T47D (cell line): ENCODE results near the gene FUCA1.

Source experiments
- DNase-seq, 2 experiments: peaks; one replicate each; pipeline versions ENCODE4 v3.0.0 to v3.0.0-alpha.2; 2011 to 2012; ENCODE audit warnings: low read depth in 1 of 2, low spot score in 1 of 2
- JUND ChIP-seq: IDR thresholded peaks from 2 replicates; pipeline ENCODE4 v1.6.1; 2012; ENCODE audit warnings: low read depth
- in situ Hi-C: cut with HindIII; loops from 2 replicates; pipeline ENCODE4 v1.10.0; 2016; ENCODE audit warnings: low sequenced_read_pairs, low pct_unique_long_range_greater_than_20kb

Gene FUCA1

GRCh38 chr1:23867895-23868556 lies at the start of gene FUCA1:
Gene FUCA1 (minus strand): TSS chr1:23868290. CDS start chr1:23868286, 4 bp downstream.
- no peak for TF ChIP-seq JUND
- peak; percentile 90 to 93 for DNase-seq
- in situ Hi-C loops: no loop called here

DNA sequence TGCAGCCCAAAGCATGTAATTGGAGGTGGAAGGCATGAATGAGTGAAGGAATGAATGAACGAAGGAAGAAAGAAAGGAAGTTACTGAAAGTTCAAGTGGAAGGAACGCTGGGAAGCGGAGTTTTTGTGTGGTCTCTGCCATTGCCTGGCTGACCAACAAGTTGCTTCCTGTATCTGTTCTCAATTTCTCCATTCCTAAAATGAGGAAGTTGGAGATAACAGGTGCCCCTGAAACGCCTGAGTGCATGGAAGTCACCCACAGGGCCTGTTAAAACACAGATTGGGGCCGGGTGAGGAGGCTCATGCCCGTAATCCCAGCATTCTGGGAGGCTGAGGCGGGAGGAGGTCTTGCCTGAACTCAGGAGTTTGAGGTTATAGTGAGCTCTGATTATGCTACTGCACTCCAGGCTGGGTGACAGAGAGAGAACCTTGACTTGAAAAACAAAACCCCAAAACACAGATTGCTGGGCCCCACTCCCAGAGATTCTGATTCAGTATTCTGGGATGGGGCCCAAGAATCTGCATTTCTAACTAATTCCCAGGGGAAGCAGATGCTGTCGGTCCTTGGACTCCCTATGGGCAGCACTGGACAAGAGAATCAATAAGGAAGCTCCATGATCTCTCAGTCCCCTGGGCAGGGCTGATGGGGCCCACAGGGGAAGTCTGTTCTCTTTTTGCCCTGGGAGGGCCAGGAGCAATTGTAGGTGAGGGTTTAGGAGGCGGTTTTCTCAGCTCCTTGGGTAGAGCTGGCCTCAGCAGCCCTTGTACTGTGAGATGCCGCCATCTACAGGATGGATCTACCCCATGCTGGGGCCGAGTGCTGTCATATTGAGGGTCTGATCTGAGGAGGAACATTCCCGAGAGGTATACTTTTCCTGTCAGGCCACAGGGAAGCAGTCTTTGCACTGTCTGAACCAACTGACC lies 48.4 kb upstream of the FUCA1 start:
- no peak for TF ChIP-seq JUND
- DNase-seq: peak; percentile 69 to 83
- in situ Hi-C loops: no loop called here

GRCh38 chr1:23915466-23915865 lies 47.4 kb upstream of the FUCA1 start:
- in situ Hi-C loops: no loop called here
- no peak for DNase-seq

GRCh38 chr1:23914921-23915320 lies 46.8 kb upstream of the FUCA1 start:
- in situ Hi-C loops: no loop called here
- no peak for TF ChIP-seq JUND
- no peak for DNase-seq

More at GRCh38 chr1:23915466-23915865, 47.4 kb upstream of the FUCA1 start:
- no peak for TF ChIP-seq JUND

GRCh38 chr1:23913212-23913880 lies 45.3 kb upstream of the FUCA1 start, which contains the start of gene CNR2:
Gene CNR2 (minus strand): TSS chr1:23913362. CDS start chr1:23875617, 37,745 bp downstream.
- DNase-seq: peak in 1 of 2 experiments; percentile 31
- no peak for TF ChIP-seq JUND
- in situ Hi-C loops: no loop called here

- TF ChIP-seq JUND: no peak
- in situ Hi-C loops: no loop called here
- no peak for DNase-seq
Measured at GRCh38 chr1:23911921-23912320, 43.8 kb upstream of the FUCA1 start.

GRCh38 chr1:23910553-23911246 lies 42.6 kb upstream of the FUCA1 start:
- in situ Hi-C loops: no loop called here
- no peak for TF ChIP-seq JUND
- no peak for DNase-seq

DNA sequence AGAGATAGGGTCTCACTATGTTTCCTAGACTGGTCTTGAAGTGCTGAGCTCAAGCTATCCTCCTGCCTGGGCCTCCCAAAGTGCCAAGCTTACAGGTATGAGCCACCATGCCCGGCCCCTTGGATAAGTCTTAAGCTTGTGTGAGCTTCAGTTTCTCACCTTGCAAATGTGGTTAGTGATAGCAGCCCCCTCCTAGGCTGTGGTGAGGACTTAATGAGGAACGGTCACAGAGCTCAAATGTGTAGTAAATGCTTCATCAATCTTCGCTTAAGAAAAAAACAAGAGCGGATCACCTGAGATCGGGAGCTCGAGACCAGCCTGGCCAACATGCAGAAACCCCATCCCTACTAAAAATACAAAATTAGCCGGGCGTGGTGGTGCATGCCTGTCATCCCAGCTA lies 42.1 kb upstream of the FUCA1 start:
- no peak for TF ChIP-seq JUND
- in situ Hi-C loops: no loop called here

GRCh38 chr1:23909412-23909811 lies 41.3 kb upstream of the FUCA1 start:
- peak in 1 of 2 experiments; percentile 34 for DNase-seq
- in situ Hi-C loops: no loop called here
- TF ChIP-seq JUND: no peak

More for the DNA sequence above, 42.1 kb upstream of the FUCA1 start:
- DNase-seq: no peak

DNA sequence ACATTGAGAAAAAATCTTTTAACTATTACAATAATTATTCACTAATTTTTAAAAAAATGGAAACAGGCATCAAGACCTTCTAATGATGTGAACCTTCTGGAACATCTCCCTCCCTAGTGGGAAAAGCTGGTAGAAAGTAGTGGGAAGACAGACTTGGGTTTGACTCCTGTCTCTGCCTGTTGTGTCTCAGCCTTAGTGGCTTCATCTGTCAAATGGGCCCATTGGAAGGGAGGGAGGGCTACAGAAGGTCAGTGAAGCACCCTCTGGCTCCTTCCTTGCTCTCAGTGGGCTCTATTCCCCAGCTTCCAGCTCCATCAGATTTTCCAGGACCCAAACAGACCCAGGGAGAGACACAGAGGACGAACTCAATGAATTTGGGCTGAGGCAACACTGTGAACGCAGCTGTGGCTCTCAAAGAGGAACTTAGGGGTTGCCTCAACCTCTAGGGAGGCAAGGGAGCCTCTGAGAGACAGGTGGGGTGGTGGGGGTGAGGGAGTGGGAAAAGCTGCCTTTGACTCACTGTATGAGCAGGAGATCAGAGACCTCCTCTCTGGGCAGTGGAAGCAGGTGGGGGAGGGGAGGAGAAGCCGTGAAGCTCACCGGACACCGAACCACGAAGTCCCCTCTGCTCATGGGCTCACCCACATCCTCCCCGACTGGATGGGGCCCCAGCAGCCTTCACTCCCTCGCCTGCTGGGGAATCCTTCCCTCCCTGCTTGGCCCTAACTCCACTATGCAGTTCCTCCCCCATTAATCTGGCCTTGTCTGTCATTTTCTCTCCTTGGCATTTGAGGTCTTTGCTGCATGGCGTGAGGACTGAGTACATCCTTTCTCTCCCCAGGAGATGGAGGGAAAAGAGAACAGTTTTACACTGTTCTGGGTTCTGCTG lies 40.6 kb upstream of the FUCA1 start:
- DNase-seq: no peak
- no peak for TF ChIP-seq JUND

DNA sequence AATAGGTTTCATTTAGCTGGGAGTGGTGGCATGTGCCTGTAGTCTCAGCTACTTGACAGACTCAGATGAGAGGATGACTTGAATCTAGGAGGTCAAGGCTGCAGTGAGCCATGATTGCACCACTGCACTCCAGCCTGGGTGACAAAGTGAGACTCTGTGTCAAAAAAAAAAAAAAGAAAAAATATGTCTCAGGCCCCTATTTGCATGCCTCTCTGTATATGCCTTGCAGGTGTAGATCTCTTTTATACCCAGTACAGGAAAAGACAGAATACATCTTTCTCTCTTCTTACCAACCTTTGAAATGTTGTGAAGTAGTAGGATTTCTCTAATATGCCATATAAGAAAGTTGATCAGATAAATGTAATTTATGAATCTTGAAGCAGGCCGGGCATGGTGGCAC lies 38.6 kb upstream of the FUCA1 start:
- in situ Hi-C loops: no loop called here
- TF ChIP-seq JUND: no peak
- DNase-seq: no peak

More for the DNA sequence above, 40.6 kb upstream of the FUCA1 start:
- in situ Hi-C loops: no loop called here
